GM12891 (cell line): ENCODE results near the gene CNTNAP3. TPM values are rescaled to one million over a fixed set of nuclear protein-coding genes. Genes with fewer than 3 reads are reported as not detected.
"Not testable (repeated sequence)": the region's sequence is repeated elsewhere in the genome, so short reads cannot be mapped to it uniquely, and the experiment has no call there.

Experiments
- DNase-seq: peaks from one replicate; pipeline ENCODE4 v3.0.0; 2011; ENCODE audit warnings: low spot score; ENCODE audit not compliant: insufficient read length
- FAIRE-seq: peaks from 2 replicates; lab custom pipeline; 2011; peaks lifted over from hg19 to GRCh38; lab: Jason Lieb, UNC
- polyA plus RNA-seq: library from polyadenylated mRNA; unstranded; fragments of >200 nt; gene quantifications from one replicate; pipeline ENCODE4 v1.2.1, GENCODE V29; 2012; ENCODE audit warnings: low read depth, missing spikeins, inconsistent platforms; ENCODE audit not compliant: missing spikeins

CNTNAP3 gene
- 0.06 TPM for polyA plus RNA-seq

DNA sequence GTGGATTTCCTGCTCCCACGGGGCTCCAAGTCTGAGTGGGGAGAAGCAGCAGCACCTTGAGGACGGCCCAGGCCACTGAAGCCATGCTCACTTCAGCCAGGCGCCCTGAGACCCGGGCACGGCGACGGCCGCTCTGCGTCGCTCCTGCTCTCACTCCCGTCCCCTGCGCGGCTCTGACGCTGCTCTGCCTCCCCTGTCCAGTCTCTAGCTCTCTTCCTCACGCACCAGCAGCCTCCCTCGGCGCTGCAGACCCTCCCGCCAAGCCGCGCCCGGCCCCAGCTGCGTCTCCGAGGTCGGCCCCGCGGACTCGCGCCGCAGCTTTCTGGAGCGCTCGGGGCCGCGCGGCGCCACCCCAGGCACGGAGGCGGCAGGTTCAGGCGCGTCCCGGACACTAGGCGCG is at the start of gene CNTNAP3:
Gene CNTNAP3, minus strand, starts transcription at position 188 of the 400 bp plus-strand sequence. Its CDS starts 103 bp downstream, at position 85.
- not testable (repeated sequence) for FAIRE-seq, DNase-seq

DNA sequence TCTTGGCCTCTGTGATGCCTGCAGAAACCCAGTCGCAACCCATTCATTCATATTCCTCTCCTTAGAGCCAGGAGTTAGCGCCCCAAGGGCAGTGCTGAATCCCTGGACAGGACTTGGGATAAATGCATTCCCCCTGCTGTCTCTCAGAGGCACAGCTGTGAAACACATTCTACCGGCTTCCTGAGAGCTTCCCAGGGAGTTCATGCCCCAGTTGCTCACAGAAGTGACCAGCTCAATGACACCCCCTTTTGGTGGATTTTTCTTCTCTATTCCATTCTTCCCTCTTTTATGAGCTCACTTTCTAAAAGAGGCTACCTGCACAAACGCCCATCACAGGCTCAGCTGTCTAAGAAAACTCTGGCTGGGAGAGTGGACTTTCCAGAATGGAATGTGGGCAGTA is 8.0 kb downstream of the CNTNAP3 start:
- DNase-seq, FAIRE-seq: not testable (repeated sequence)

DNA sequence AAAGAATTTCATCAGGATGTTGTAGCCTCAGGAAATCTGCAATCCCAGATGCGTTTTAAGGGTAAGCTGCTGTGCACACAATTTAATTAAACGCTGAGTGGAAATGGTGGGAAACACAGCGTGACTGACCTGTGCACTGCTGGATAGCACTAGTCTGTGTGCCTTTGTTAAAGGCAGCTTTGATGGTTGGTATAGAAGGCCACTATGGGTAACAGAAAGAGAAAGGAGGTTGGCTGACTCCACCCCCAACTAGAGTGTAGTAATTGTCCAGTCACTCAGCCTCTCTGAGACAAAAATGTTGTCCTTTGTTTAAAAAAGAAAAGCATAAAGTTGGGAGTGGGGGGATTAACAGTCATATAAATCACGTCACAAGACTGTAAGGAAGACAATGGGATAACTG is 45.5 kb downstream of the CNTNAP3 start:
- FAIRE-seq, DNase-seq: not testable (repeated sequence)

- DNase-seq, FAIRE-seq: not testable (repeated sequence)
Observed at GRCh38 chr9:39232130-39232991, 55.6 kb downstream of the CNTNAP3 start.

DNA sequence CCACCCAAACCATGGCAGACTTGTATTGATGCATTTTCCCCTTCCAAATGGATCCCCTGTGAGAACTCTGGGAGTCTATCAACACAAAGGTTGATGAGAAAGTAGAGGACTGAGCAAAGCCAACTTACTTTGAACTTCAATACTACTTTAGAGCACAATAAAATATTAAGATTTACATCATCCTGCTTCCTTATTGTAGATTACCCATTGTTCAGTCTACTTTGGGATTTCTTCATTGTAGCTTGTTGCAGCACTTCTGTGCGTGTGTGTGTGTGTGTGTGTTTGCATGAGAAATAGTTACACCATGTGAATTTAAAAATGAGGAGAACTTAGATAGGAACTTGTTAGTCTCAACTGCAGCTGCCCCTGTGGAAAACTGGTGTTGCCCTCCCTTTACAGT is 72.0 kb downstream of the CNTNAP3 start:
- not testable (repeated sequence) for FAIRE-seq, DNase-seq

- not testable (repeated sequence) for DNase-seq, FAIRE-seq
Observed at GRCh38 chr9:39209773-39210172, 78.2 kb downstream of the CNTNAP3 start.

DNA sequence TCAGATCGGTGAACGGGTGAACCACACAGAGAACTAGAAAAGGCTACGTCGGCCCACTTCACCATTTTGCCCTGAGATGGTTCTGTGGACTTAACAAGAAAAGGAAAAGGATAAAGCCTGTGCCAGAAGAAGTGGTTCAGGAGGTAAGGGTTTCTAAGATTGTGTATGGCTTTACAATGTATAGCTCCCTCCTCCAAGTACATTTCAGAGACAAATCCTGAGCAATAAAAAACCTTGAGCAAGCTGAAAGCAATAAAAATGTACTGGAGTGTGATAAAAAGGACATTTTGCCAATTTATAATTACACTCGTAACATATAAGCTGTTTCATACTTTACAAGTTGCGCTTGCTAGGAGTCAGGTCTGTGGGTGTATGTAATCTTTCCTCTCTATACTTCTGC is 81.3 kb downstream of the CNTNAP3 start:
- FAIRE-seq, DNase-seq: not testable (repeated sequence)

- not testable (repeated sequence) for FAIRE-seq, DNase-seq
Observed at GRCh38 chr9:39205842-39206241, 82.1 kb downstream of the CNTNAP3 start.

DNA sequence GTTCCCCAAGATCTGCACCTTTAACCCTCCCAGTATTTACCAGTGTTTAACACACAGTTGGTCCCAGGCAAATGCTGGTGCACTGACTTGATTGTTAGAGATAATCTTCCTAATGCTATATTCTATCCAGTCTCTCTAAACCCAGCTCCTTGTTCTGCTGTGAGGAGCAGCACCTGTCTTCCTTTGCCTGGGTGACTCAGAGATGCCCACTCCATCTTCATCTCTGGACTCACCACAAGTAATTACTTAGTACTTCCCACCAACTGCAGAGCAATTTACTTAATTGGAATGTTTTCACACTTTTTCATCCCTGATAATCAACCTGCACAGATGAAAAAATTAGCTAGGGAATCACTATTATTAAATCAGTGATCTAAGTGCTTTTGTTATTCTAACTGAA is 87.6 kb downstream of the CNTNAP3 start:
- DNase-seq, FAIRE-seq: not testable (repeated sequence)

GRCh38 chr9:39198000-39198709 is 89.8 kb downstream of the CNTNAP3 start:
- not testable (repeated sequence) for DNase-seq, FAIRE-seq

DNA sequence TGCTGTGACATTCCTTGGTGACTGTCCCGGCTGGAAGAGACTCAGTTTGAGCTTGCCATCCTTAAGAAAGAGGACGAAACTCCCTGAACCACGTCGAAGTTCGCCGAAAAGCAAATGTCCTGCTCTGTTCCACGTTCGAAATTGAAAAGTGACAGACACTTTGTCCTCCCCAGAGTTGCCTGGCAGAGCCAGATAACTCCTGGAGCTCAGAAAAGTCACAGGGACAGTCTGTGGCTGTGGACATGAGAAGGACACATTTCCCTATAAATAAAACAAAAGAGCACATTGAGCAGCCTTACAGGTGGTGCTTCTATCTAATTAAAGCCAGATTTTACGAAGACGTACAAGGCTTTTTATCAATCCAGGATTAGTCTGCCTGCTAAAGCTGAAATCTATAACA is 116.6 kb downstream of the CNTNAP3 start:
- FAIRE-seq, DNase-seq: not testable (repeated sequence)

DNA sequence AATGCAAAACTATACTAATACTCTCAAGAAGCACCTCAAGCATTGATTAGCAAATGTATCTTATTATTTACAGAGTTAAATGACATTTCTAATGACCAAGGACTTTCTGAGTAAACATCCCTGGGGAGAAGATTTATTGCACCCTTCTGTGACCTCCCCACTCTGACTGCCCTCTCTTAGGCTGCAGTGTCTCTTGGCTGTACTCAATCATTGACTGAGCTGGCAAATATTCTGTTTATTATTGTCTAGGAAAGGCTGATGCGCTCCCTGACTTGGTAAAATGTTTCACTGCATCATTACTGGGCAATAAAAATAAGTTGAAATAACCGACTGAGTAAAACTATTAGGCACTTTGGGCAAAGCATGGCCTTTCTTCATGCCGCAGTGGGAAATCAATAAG is 130.3 kb downstream of the CNTNAP3 start:
- not testable (repeated sequence) for FAIRE-seq, DNase-seq

DNA sequence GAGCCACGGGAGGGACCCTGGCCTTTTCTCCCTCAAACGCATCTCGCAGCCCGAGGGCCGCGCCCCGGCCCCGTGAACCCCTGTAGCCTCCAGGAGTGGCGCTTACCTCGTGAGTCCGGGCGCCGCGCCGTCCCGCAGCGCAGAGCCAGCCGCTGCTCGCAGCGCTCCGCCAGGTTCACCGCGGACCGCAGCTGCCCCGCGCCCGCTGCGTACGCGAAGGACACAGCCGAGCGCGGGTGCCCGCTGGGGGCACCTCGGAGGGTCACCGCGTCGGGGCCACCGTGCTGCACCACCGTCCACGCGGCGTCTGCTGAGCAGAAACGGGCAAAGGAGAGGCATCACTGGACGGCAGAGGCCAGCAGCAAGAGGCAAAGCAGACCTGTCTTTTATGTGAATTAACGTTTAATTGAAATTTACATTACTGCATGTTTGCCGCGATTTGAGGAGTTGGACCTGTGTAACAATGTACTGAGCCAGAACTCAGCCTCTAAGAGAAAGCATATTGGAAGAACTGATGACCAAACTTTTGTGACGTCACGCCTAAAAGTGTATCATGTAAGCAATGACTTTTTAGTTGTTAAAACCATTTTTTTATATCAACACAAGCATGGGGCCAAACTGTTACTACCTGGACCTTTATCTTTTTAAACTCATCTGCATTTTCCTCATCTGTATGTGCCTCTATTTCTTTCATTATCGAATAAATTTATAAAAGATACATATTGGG is 155.0 kb downstream of the CNTNAP3 start:
- not testable (repeated sequence) for FAIRE-seq, DNase-seq

GRCh38 chr9:39121401-39121800 is 166.6 kb downstream of the CNTNAP3 start:
- FAIRE-seq, DNase-seq: not testable (repeated sequence)

DNA sequence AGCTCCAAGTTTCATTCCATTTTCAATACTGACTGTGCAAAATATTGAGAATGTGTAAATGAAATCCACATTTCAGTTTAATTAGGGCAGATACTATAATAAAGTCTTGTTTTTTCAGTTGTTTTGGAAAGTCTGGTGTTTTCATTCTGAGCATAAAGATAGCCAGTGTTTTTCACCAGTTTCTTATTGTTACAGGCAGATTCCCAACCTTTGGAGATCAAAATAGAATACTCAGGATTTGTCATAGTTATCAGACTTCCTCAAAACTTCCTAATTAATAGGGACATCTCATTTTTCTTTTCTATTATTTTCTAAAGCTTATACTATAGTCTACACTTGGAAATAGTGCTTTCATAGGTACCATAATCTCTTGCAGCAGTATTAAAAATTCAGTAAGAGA is 176.2 kb downstream of the CNTNAP3 start:
- not testable (repeated sequence) for FAIRE-seq, DNase-seq
